OCI-LY7 (cell line): Measurements from ENCODE around the gene MAP2K5. TPM values are rescaled to one million over a fixed set of nuclear protein-coding genes. Genes with fewer than 3 reads are reported as not detected.

Experiments
- BruUV-seq: library from RNA; stranded (reverse); fragments of 400-500 nt; replicated peaks from 2 replicates; lab custom pipeline; 2021; lab: Mats Ljungman, UMichigan
- CTCF ChIA-PET: fragments of 300-600 bp; sonication (Branson Sonifier 250); formaldehyde crosslinking; loops from one replicate; lab custom pipeline; 2022; ENCODE audit warnings: antibody characterized with exemption; ENCODE audit not compliant: unreplicated experiment; lab: Charles Lee
- POLR2A ChIA-PET: fragments of 300-600 bp; sonication (Branson Sonifier 250); formaldehyde crosslinking; loops from one replicate; lab custom pipeline; 2022; ENCODE audit warnings: antibody characterized with exemption; lab: Charles Lee
- DNase-seq: peaks from one replicate; pipeline ENCODE4 v3.0.0-alpha.2; 2015; ENCODE audit warnings: low spot score
- H2AFZ ChIP-seq: fragments of 200-600 bp; sonication (generic), shearing (Covaris generic); 2 replicates; pipeline ENCODE4 v1.6.1; 2014; ENCODE audit warnings: mild to moderate bottlenecking, antibody characterized with exemption, low read length, moderate library complexity
- H3K27ac ChIP-seq: fragments of 200-600 bp; sonication (generic); 2 replicates; pipeline ENCODE4 v1.5.1; 2014; ENCODE audit warnings: mixed run types, low read depth, mild to moderate bottlenecking, moderate library complexity, low read length, inconsistent platforms; ENCODE audit not compliant: poor library complexity, severe bottlenecking
- H3K36me3 ChIP-seq: fragments of 200-600 bp; sonication (generic); 2 replicates; pipeline ENCODE4 v1.6.1; 2014; ENCODE audit warnings: mild to moderate bottlenecking, antibody characterized with exemption, low read length, moderate library complexity, mixed read lengths; ENCODE audit not compliant: insufficient read depth
- H3K4me1 ChIP-seq: fragments of 200-600 bp; sonication (generic); 2 replicates; pipeline ENCODE4 v1.5.1; 2014; ENCODE audit warnings: mild to moderate bottlenecking, low read length; ENCODE audit not compliant: insufficient read depth, poor library complexity, severe bottlenecking
- H3K4me2 ChIP-seq: fragments of 200-600 bp; sonication (generic); 2 replicates; pipeline ENCODE4 v1.6.1; 2014; ENCODE audit warnings: mild to moderate bottlenecking, low read length
- H3K4me3 ChIP-seq: fragments of 200-600 bp; sonication (generic); 2 replicates; pipeline ENCODE4 v1.5.1; 2014; ENCODE audit warnings: mild to moderate bottlenecking, low read depth, low read length; ENCODE audit not compliant: poor library complexity, severe bottlenecking
- H3K79me2 ChIP-seq: fragments of 200-600 bp; sonication (generic); 2 replicates; pipeline ENCODE4 v1.6.1; 2016; ENCODE audit warnings: low read depth, mild to moderate bottlenecking, low read length, moderate library complexity, mixed read lengths; ENCODE audit not compliant: insufficient read depth
- H3K9me2 ChIP-seq: fragments of 200-600 bp; sonication (generic); 2 replicates; pipeline ENCODE4 v1.6.1; 2016; ENCODE audit warnings: mild to moderate bottlenecking, low read length, mixed read lengths; ENCODE audit not compliant: insufficient read depth
- H3K9me3 ChIP-seq: fragments of 200-600 bp; sonication (generic); 2 replicates; pipeline ENCODE4 v1.6.1; 2014; ENCODE audit warnings: mild to moderate bottlenecking, mixed run types, low read length, mixed read lengths
- H4K20me1 ChIP-seq: fragments of 200-600 bp; sonication (generic); 2 replicates; pipeline ENCODE4 v1.6.1; 2014; ENCODE audit warnings: mild to moderate bottlenecking, antibody characterized with exemption, low read length, moderate library complexity, mixed read lengths; ENCODE audit not compliant: insufficient read depth
- CTCF ChIP-seq: fragments of 200-600 bp; sonication (generic); conservative IDR thresholded peaks from 2 replicates; pipeline ENCODE4 v1.5.1; 2014; ENCODE audit warnings: mild to moderate bottlenecking, antibody characterized with exemption, low read length, moderate library complexity, mixed read lengths
- EZH2phosphoT487 ChIP-seq: fragments of 200-600 bp; sonication (generic); IDR thresholded peaks from 2 replicates; pipeline ENCODE4 v1.6.1; 2018; ENCODE audit warnings: low read depth, borderline replicate concordance, mild to moderate bottlenecking, mixed run types, antibody characterized with exemption, low read length, moderate library complexity, mixed read lengths
- intact Hi-C: fragments of 100-400 bp; cut with micrococcal nuclease; formaldehyde crosslinking; loops from one replicate; pipeline ENCODE4 v1.10.0; 2022; ENCODE audit not compliant: unreplicated experiment
- total RNA-seq, 2 experiments: library from RNA; depleted of rRNA in 1 of 2; stranded (reverse); fragments of >200 nt in 1 of 2; shearing (Covaris generic) in 1 of 2; gene quantifications; 2 replicates each; pipeline ENCODE4 v1.2.3, GENCODE V29; 2014 to 2022

MAP2K5 gene
- total RNA-seq, 2 experiments from 2014 or later: 10.2 to 35.0 TPM

DNA sequence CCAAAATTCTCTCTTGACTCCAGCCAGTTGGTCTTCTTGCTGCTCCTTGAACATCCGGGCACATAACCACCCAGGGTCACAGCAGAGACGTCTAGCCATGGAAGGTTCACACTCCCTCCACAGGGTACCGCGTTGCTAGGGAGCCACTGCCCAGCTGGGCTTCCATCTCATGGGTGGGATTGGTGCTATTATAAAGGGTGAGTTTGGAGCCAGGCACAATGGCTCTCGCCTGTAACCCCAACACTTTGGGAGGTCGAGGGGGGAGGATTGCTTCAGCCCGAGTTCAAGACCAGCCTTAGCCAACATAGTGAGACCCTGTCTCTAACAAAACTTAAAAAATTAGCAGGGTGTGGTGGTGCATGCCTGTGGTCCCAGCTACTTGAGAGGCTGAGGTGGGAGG lies 265.3 kb downstream of the MAP2K5 start:
- no peaks in the 10 kb centered on the region for H4K20me1 ChIP-seq
- no peak overlapping the region for H3K27ac ChIP-seq
- intact Hi-C loops: no loop called here
- no peaks in the 10 kb centered on the region for H3K9me3 ChIP-seq
- no peaks in the 10 kb centered on the region for H3K79me2 ChIP-seq
- H3K4me2 ChIP-seq: no peak overlapping the region
- peaks cover 41% of the 10 kb centered on the region for H3K4me1 ChIP-seq
- H3K4me3 ChIP-seq: no peak overlapping the region
- H3K36me3 ChIP-seq: no peaks in the 10 kb centered on the region
- no peak overlapping the region for H2AFZ ChIP-seq
- POLR2A ChIA-PET: interaction anchor here (0.6 kb wide), 2 partner anchors 46 to 304 kb away, joined by 3 read pairs; no protein-coding TSS in a partner anchor
- no peaks in the 10 kb centered on the region for H3K9me2 ChIP-seq
- no peak for TF ChIP-seq CTCF
- no peak for TF ChIP-seq EZH2phosphoT487
- no peak for DNase-seq
- no TSS peak for BruUV-seq
- CTCF ChIA-PET: interaction anchor here (1.1 kb wide), 1 partner anchor 10 kb away, joined by 3 read pairs; no protein-coding TSS in a partner anchor

GRCh38 chr15:67808821-67809220 lies 266.3 kb downstream of the MAP2K5 start:
- H3K4me2 ChIP-seq: no peak overlapping the region
- peaks cover 31% of the 10 kb centered on the region for H3K4me1 ChIP-seq
- H3K27ac ChIP-seq: no peak overlapping the region
- TF ChIP-seq CTCF: no peak
- no peak for TF ChIP-seq EZH2phosphoT487
- ChIA-PET POLR2A (no interaction called here), CTCF (no interaction called here)
- no peaks in the 10 kb centered on the region for H3K9me2 ChIP-seq
- DNase-seq: no peak
- no peak overlapping the region for H2AFZ ChIP-seq
- no peaks in the 10 kb centered on the region for H4K20me1 ChIP-seq
- intact Hi-C loops: no loop called here
- no peaks in the 10 kb centered on the region for H3K36me3 ChIP-seq
- BruUV-seq: no TSS peak
- no peaks in the 10 kb centered on the region for H3K9me3 ChIP-seq
- H3K79me2 ChIP-seq: no peaks in the 10 kb centered on the region
- H3K4me3 ChIP-seq: no peak overlapping the region

DNA sequence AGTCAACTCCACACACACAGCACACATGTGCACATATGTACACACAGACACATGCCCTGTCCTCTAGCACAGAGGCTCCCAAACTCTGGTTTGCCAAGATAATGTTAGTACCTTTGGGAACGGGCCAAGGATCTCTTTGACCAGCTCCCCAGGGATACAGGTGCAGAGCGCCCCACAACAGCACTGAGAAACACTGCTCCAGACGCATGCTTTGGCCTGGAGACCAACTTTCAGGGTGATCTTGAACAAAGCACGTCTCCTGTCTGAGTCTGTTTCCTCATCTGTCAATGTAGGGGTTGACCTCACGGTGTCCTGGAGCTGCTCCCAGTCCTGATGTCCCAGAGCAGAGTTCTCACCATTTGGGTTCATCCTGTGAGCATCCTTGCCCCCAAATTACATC lies 266.9 kb downstream of the MAP2K5 start:
- H3K27ac ChIP-seq: no peak overlapping the region
- ChIA-PET CTCF (no interaction called here), POLR2A (interaction anchor here (1.0 kb wide), 1 partner anchor 9 kb away, joined by 4 read pairs; no protein-coding TSS in a partner anchor)
- no peak for TF ChIP-seq EZH2phosphoT487
- no peak for TF ChIP-seq CTCF
- H4K20me1 ChIP-seq: no peaks in the 10 kb centered on the region
- intact Hi-C loops: no loop called here
- no peak for DNase-seq
- no peak overlapping the region for H3K4me2 ChIP-seq
- H3K9me2 ChIP-seq: no peaks in the 10 kb centered on the region
- no peaks in the 10 kb centered on the region for H3K79me2 ChIP-seq
- no peak overlapping the region for H3K4me3 ChIP-seq
- BruUV-seq: no TSS peak
- H3K4me1 ChIP-seq: peaks cover 25% of the 10 kb centered on the region
- H3K36me3 ChIP-seq: no peaks in the 10 kb centered on the region
- H2AFZ ChIP-seq: no peak overlapping the region
- H3K9me3 ChIP-seq: no peaks in the 10 kb centered on the region
